ENCODE data around the gene LCN12.

LCN12 gene

GRCh38 chr9:136927343-136928271 is 24.5 kb upstream of the LCN12 start:
- DNase-seq, result no peak

GRCh38 chr9:136928591-136928990 is 23.5 kb upstream of the LCN12 start:
- no peak for DNase-seq

GRCh38 chr9:136930014-136930413 is 22.1 kb upstream of the LCN12 start:
- DNase-seq, result no peak

GRCh38 chr9:136931611-136932130 is 20.4 kb upstream of the LCN12 start:
- no peak for DNase-seq

GRCh38 chr9:136934277-136934676 is 17.8 kb upstream of the LCN12 start:
- no peak for DNase-seq

- DNase-seq, result no peak
Measured at GRCh38 chr9:136935651-136936050, 16.4 kb upstream of the LCN12 start.

GRCh38 chr9:136936645-136937170 is 15.4 kb upstream of the LCN12 start:
- DNase-seq, result no peak

- no peak for DNase-seq
Measured at GRCh38 chr9:136937186-136938001, 14.7 kb upstream of the LCN12 start.

- no peak for DNase-seq
Measured at GRCh38 chr9:136939431-136939995, 12.6 kb upstream of the LCN12 start.

- no peak for DNase-seq
Measured at GRCh38 chr9:136939996-136940525, 12.0 kb upstream of the LCN12 start.

GRCh38 chr9:136940526-136941230 is 11.4 kb upstream of the LCN12 start:
- no peak for DNase-seq

GRCh38 chr9:136941231-136942111 is 10.6 kb upstream of the LCN12 start:
- DNase-seq, result no peak

GRCh38 chr9:136942112-136942880 is 9.8 kb upstream of the LCN12 start:
- no peak for DNase-seq

- no peak for DNase-seq
Measured at GRCh38 chr9:136942881-136943230, 9.2 kb upstream of the LCN12 start.

GRCh38 chr9:136943291-136944211 is 8.5 kb upstream of the LCN12 start:
- no peak for DNase-seq

GRCh38 chr9:136944212-136944518 is 7.9 kb upstream of the LCN12 start:
- DNase-seq, result no peak

- peak; percentile 93 for DNase-seq
Measured at GRCh38 chr9:136944519-136945332, 7.3 kb upstream of the LCN12 start, which contains the start of the genes C8G and FBXW5. Gene C8G, plus strand, starts transcription at chr9:136945243. Its CDS starts 78 bp downstream, at chr9:136945321. Gene FBXW5, minus strand, starts transcription at chr9:136944738. Its CDS starts 655 bp downstream, at chr9:136944083.

Measured in NCI-H1092 (cell line).